Loucy (cell line): ENCODE data around the gene PTPRH.

Source experiments
- CTCF ChIP-seq: fragments of 200-600 bp; sonication (generic); conservative IDR thresholded peaks from 2 replicates; pipeline ENCODE4 v1.5.1; 2014; ENCODE audit warnings: mild to moderate bottlenecking, antibody characterized with exemption, low read length
- EZH2phosphoT487 ChIP-seq: fragments of 200-600 bp; IDR thresholded peaks from 2 replicates; pipeline ENCODE4 v1.6.1; 2018; ENCODE audit warnings: antibody characterized with exemption, mild to moderate bottlenecking, moderate library complexity, borderline replicate concordance

GRCh38 chr19:55208880-55209692 lies at the start of gene PTPRH:
- TF ChIP-seq EZH2phosphoT487 (no peak), CTCF (no peak)
